SH-SY5Y (cell line): ENCODE data around the gene SMIM35.

Experiments used
- GATA2 ChIP-seq: IDR thresholded peaks from 2 replicates; pipeline ENCODE4 v1.6.1; 2011; ENCODE audit warnings: mild to moderate bottlenecking, low read depth, low read length
- GATA3 ChIP-seq: IDR thresholded peaks from 2 replicates; pipeline ENCODE4 v1.6.1; 2011; ENCODE audit warnings: low read depth, mild to moderate bottlenecking, low read length, moderate library complexity

- no peak for TF ChIP-seq GATA3
- no peak for TF ChIP-seq GATA2
These were observed 30.8 kb downstream of the SMIM35 start for GRCh38 chr11:118055966-118056365.
